ENCODE results near the gene NRTN.

The NRTN gene

DNA sequence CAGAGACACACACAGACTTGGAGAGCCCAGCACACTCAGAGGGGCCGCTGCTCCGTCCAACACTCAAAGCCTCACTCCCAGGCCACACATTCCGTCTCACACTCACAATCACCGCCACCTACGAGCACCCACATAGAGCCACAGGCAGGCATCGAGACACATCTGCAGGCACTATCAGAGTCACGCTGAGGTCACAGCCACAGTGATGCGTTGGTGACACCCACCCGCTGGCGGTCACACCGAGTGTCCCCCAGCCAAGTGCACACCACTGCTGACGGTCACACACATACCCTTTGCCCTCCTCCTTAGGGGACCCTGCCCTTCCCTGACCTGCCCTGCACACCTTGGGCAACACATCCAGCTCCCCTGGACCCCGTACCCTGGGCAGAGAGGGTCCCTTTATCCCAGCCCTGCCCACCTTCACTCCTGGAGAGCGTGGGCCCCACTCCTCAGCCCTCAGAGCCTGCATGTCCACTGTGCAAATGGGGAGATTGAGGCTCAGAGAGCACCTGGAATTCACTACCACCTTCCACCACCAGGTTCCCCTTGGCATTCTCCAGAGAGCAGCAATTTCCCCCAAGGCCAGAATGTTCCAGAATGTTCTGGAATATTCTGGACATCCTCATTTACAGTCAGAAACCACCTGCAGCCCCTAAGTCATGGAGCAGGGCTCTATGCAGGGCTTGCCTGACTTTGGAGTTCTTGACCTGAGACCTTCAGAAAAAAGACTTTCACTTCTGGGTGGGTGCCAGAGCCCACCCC lies 60.0 kb downstream of the NRTN start:
- Histone ChIP-seq H4K20me1 (ENCODE audit: insufficient read depth, low read length, poor library complexity, severe bottlenecking) (no peaks in the 10 kb centered on the region), H3K79me2 (ENCODE audit: insufficient read depth, low read length) (no peaks in the 10 kb centered on the region), H3K9me2 (replicated peaks; ENCODE audit: low read depth, low read length) (no peaks in the 10 kb centered on the region), H3K4me1 (ENCODE audit: insufficient read depth, low read length, poor library complexity, severe bottlenecking) (no peaks in the 10 kb centered on the region), H3F3A (ENCODE audit: low read depth) (no peaks in the 10 kb centered on the region), H3K9ac (ENCODE audit: low read depth, low read length, poor library complexity, severe bottlenecking) (no peak overlapping the region), H3K4me3 (ENCODE audit: low read length, poor library complexity, severe bottlenecking) (no peak overlapping the region), H3K4me2 (ENCODE audit: low read depth, low read length, poor library complexity, severe bottlenecking) (no peak overlapping the region), H3K36me3 (ENCODE audit: insufficient read depth, low read length) (no peaks in the 10 kb centered on the region), H3K27me3 (ENCODE audit: insufficient read depth, low read length, poor library complexity, severe bottlenecking) (no peaks in the 10 kb centered on the region), H3K9me3 (ENCODE audit: insufficient read depth, low read depth, low read length) (no peaks in the 10 kb centered on the region), H2AFZ (ENCODE audit: low read length) (no peak overlapping the region)
- no peak for TF ChIP-seq EZH2phosphoT487 (IDR thresholded peaks at IDR 0.05; ENCODE audit: borderline replicate concordance)
- TF ChIP-seq, protein P1, sequence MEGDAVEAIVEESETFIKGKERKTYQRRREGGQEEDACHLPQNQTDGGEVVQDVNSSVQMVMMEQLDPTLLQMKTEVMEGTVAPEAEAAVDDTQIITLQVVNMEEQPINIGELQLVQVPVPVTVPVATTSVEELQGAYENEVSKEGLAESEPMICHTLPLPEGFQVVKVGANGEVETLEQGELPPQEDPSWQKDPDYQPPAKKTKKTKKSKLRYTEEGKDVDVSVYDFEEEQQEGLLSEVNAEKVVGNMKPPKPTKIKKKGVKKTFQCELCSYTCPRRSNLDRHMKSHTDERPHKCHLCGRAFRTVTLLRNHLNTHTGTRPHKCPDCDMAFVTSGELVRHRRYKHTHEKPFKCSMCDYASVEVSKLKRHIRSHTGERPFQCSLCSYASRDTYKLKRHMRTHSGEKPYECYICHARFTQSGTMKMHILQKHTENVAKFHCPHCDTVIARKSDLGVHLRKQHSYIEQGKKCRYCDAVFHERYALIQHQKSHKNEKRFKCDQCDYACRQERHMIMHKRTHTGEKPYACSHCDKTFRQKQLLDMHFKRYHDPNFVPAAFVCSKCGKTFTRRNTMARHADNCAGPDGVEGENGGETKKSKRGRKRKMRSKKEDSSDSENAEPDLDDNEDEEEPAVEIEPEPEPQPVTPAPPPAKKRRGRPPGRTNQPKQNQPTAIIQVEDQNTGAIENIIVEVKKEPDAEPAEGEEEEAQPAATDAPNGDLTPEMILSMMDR (conservative IDR thresholded peaks at IDR 0.05; ENCODE audit: low read length): no peak

DNA sequence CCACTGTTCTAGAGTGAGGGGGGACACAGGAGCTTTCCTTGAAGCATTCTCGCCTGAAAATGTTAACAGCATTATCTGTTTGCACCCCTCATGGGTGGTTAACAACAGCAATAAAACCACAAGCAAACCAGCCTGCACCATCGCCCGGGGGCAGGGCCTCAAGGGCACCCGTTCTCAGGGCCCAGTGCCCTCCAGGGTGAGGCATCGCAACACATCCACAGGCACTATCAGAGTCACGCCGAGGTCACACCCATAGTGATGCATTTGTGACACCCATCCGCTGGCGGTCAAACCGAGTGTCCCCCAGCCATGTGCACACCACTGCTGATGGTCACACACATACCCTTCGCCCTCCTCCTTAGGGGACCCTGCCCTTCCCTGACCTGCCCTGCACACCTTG lies 60.9 kb downstream of the NRTN start:
- Histone ChIP-seq H3K79me2 (ENCODE audit: insufficient read depth, low read length) (no peaks in the 10 kb centered on the region), H3K4me1 (ENCODE audit: insufficient read depth, low read length, poor library complexity, severe bottlenecking) (no peaks in the 10 kb centered on the region), H3F3A (ENCODE audit: low read depth) (no peaks in the 10 kb centered on the region), H3K4me2 (ENCODE audit: low read depth, low read length, poor library complexity, severe bottlenecking) (no peak overlapping the region), H3K9me2 (replicated peaks; ENCODE audit: low read depth, low read length) (no peaks in the 10 kb centered on the region), H3K9me3 (ENCODE audit: insufficient read depth, low read depth, low read length) (no peaks in the 10 kb centered on the region), H3K27me3 (ENCODE audit: insufficient read depth, low read length, poor library complexity, severe bottlenecking) (no peaks in the 10 kb centered on the region), H3K9ac (ENCODE audit: low read depth, low read length, poor library complexity, severe bottlenecking) (no peak overlapping the region), H4K20me1 (ENCODE audit: insufficient read depth, low read length, poor library complexity, severe bottlenecking) (no peaks in the 10 kb centered on the region), H2AFZ (ENCODE audit: low read length) (no peak overlapping the region), H3K36me3 (ENCODE audit: insufficient read depth, low read length) (no peaks in the 10 kb centered on the region), H3K4me3 (ENCODE audit: low read length, poor library complexity, severe bottlenecking) (no peak overlapping the region)
- TF ChIP-seq, protein P1 (conservative IDR thresholded peaks at IDR 0.05; ENCODE audit: low read length): no peak
- no peak for TF ChIP-seq EZH2phosphoT487 (IDR thresholded peaks at IDR 0.05; ENCODE audit: borderline replicate concordance)

DNA sequence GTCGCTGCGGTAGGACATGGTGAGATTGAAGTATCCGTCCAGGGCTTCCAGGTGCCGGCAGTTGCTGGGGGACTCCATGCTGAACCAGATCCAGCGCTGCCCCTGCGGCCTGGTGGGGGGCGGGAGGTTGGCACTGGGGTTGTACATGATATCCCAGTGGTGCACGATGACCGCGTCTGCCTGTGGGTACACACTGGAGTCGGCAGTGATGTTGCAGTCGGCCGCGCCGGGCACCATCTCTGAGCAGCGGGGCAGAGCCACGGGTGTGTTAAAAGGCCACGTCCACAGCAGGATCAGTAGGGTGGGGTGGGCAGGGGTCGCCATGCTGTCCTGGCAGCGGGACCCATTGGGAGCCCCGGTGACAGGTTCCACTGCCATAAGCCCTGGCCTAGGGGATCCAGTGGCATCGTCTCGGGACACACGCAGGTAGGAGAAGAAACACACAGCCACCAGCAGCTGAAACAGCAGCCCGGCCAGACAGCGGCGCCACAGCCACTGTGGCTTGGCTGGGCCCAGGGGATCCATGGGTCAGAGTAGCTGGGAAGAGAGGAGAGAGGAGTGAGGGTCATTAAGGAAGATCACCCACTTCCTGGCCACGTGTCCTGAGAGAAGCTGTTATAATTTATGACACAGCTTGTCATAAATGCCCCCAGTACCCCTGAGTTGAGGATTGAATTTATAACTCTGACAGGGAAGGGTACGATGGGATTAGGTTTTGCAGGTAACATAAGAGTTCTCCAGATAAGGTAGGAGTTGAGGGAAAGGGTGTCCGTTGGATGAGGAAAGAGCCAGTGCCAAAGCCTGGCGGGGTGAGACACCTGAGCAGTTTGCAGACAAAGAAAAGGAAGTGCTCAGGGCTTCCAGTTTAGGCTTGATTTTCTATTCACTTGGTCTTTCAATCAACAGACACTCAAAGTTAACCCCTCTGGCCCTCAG lies 62.6 kb downstream of the NRTN start:
- Histone ChIP-seq H3F3A (ENCODE audit: low read depth) (no peaks in the 10 kb centered on the region), H2AFZ (ENCODE audit: low read length) (peak overlapping the region; percentile 70)

More for the DNA sequence above, 62.6 kb downstream of the NRTN start:
- Histone ChIP-seq H3K4me3 (ENCODE audit: low read length, poor library complexity, severe bottlenecking) (no peak overlapping the region), H3K36me3 (ENCODE audit: insufficient read depth, low read length) (no peaks in the 10 kb centered on the region), H3K9me3 (ENCODE audit: insufficient read depth, low read depth, low read length) (no peaks in the 10 kb centered on the region), H3K27me3 (ENCODE audit: insufficient read depth, low read length, poor library complexity, severe bottlenecking) (no peaks in the 10 kb centered on the region), H3K4me1 (ENCODE audit: insufficient read depth, low read length, poor library complexity, severe bottlenecking) (no peaks in the 10 kb centered on the region), H3K4me2 (ENCODE audit: low read depth, low read length, poor library complexity, severe bottlenecking) (no peak overlapping the region), H4K20me1 (ENCODE audit: insufficient read depth, low read length, poor library complexity, severe bottlenecking) (no peaks in the 10 kb centered on the region), H3K9me2 (replicated peaks; ENCODE audit: low read depth, low read length) (no peaks in the 10 kb centered on the region), H3K79me2 (ENCODE audit: insufficient read depth, low read length) (no peaks in the 10 kb centered on the region), H3K9ac (ENCODE audit: low read depth, low read length, poor library complexity, severe bottlenecking) (no peak overlapping the region)
- TF ChIP-seq EZH2phosphoT487 (IDR thresholded peaks at IDR 0.05; ENCODE audit: borderline replicate concordance): no peak
- TF ChIP-seq, protein P1 (conservative IDR thresholded peaks at IDR 0.05; ENCODE audit: low read length): no peak
